HG03060 (cell line): ENCODE measurements around the gene CIITA.

Experiments
- ATAC-seq: cut with Tn5 transposase; IDR thresholded peaks from one replicate; pipeline ENCODE4 v1.9.1; 2021; ENCODE audit warnings: low read depth, moderate number of reproducible peaks; ENCODE audit not compliant: unreplicated experiment

The CIITA gene

DNA sequence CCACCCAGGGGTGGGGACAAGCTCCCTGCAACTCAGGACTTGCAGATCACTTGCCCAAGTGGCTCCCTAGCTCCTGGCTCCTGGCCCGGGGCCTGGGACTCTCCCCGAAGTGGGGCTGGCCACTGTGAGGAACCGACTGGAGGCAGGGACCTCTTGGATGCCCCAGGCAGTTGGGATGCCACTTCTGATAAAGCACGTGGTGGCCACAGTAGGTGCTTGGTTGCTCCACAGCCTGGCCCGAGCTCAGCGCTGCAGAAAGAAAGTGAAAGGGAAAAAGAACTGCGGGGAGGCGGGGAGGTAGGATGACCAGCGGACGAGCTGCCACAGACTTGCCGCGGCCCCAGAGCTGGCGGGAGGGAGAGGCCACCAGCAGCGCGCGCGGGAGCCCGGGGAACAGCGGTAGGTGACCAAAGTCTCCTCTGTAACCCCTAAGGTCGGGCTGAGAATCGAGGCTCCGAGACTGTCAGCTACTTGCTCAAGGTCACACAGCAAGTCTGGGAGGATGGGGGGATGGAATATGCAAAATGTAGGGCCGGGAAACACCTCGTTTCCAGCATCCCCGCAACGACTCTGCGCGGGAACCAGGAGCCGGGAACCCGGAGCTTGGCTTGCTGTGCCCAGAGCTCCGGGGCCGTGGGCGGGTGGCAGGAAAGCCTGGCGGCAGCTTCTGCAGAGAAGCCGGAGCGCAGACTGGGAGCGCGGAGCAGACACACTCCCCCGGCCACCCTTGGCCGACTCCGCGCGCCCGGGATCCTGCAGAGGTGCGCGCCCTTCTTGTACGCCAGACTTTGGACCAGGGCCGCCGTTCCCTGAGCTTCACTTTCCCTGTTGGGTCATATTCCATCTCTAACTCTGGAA, 1.9 kb downstream of the CIITA start:
- ATAC-seq: no peak

DNA sequence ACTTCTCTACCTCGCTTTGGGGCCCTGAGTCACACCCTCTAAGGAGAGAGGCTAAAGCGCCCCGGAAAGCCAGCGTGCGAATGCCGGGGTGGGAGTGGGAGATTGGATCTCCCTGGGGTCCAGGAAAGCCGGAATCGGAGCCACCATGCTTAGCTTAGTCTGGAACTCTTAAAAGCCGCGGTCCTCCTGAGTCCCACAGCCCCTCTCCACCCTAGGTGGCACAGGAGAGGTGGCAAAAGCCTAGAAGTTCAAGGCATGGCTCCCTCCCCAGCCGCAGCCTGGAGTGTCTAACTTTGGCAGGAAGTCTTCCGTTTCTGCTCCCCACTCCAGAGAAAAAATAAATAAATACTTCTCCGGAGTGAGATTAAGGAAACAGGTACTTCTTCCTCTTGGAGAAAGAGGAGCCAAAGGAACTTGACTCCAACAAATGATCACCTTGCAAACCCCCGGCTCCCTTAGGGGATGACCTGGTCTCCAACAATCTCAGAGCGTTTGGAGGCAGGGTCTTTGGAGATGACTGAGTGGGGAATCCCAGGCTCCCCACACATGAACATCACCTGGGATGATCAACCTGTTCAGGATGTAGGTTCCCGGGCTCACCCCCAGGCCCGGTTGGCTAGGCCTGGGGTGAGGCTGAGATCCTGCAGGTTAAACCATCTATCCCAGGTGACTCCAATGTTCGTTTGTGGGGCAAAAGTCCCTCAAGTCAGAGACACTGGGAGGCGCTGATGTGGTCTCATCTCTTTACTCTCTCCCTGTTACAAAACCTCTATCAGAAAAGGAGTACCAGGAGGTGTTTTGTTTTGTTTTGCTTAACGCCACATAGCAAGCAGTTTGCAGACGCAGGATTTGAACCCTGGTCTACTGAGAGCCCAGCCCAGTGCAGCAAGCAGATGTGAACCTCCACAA, 2.9 kb downstream of the CIITA start:
- no peak for ATAC-seq

DNA sequence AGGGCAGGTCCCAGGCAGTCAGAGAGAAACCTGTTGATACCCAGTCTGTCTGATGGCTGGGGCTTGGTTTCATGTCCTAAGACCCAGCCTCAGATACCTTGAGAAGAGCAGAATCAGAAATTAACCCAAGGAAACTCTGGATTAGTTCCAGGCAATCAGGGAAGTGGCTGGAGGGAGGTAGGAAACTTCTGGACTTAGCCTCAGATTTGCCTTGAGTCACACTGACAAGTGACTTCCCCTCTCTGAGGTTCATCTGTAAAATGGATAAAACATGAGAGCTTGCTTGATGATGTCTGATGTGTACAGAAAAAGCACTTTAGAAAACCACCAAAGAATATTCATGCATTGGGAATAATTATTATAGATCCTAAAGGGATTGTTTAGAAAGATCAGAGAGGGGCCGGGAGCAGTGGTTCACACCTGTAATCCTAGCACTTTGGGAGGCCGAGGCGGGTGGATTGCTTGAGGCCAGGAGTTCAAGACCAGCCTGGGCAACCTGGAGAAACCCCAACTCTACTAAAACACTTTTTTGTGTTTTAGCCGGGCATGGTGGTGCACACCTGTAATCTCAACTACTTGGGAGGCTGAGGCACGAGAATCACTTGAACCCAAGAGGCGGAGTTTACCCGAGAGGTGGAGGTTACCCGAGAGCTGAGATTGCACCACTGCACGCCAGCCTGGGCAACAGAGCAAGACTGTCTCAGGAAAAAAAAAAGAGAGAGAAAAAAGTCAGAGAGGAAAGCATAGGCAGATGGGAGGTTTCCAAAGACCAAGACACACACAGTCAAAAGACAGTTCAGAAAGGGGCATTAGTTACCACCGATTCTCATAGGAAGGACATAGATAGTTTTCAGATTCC, 3.8 kb downstream of the CIITA start:
- ATAC-seq: no peak

DNA sequence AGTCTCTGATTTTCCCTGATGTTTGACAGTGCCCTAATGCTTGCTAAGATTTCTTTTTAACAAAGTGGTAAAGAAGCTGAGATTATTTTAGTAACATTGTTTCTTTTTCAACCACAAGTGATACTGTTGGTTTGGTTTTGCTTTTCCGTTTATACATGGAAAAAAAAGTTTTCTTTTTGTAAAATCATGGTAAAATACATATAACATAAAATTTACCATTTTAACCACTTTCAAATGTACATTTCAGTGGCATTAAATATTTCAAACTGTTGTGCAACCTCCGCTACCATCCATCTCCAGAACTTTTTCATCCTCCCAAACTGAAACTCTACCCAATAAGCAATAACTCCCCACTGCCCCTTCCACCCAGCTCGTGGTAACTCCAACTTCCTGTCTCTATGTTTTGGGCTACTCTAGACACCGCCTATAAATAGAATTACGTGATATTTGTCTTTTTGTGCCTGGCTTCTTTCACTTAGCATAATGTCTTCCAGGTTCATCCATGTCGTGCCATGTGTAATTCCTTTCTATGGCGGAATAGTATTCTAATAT, 4.6 kb downstream of the CIITA start:
- no peak for ATAC-seq

DNA sequence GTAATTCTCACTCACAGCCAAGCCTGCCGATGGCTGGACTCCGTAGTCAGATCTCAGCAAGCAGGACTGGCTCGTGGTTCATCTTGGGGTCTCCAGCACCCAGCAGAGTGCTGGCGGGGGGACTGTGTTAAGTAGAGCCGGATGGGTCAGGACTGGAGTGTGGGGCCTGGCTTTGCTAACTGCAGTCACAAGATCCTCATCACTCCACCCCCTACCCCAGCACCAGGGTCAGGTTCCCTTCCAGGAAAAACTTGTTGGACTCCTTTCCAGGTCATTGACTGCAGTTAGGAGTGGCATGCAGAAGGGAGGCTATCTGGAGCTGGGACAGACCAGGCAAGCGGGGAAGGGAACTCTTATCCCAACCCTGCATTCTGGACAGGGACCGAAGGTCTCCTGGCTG, 6.0 kb downstream of the CIITA start:
- no peak for ATAC-seq

DNA sequence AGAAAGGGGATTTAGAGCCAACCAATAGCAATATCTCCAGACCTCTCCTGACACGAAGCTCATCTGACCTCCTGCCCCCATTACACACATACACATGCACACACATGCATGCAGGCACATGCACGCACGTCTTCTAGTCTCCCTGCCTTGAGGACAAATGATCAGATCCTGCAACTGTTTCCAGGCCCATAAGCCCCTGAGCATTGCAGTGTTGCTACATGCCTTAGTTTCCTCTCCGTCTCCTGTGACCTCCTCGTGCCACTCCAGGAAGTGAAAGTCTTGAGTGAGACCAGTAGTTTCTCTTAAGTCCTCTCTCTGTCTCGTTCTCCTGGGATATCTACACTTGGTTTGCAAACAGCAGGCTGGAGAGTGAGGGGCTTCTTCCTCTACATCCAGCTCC, 8.2 kb downstream of the CIITA start:
- ATAC-seq: no peak

DNA sequence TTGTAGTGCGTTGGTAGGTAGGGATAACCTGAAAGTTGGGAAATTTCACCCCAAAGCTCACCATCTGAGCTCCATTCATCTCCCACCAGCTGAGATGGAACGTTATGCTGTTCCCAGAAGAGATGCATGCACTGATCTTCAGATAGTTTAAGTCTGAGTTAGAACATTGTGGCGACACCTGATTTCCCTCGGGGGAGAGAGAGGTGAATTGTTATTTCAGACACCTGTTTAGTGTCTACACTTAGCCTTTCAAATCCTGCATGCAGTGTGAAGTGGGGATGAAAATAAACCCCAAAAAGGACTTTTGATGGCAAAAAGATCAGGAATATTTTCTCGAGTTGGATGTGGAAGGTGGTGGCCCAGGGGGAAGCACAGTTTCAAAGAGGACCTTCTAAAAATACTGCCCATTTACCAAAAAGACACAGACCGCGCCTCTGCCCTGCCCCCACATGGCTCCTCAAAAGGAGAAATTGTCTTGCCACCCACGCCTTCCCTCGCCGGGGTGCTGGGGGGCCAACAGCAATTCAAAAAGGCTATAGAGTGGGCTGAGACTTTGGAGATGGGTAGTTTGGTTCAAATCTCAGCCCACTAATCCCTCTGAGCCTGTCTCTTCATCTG, 11.4 kb downstream of the CIITA start:
- no peak for ATAC-seq

DNA sequence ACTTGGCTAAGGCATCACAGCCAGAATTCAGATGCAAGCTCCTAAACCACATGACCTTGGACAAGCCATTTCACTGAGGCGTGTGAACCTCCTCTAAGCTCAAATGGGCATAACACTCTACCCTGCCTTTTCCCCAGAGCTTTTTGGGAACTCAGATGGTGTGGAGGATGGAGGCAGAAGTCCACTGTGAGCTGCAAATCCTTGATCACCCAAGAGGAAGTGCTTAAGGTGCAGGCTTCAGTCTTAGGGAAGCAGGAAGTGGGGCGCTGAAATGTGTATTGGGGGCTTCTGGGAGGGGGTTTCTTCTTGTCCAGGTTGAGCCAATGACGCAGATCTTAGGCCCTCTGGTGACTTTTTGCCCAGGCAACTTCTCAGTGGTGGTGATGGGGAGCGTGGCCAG, 12.9 kb downstream of the CIITA start:
- ATAC-seq: no peak

DNA sequence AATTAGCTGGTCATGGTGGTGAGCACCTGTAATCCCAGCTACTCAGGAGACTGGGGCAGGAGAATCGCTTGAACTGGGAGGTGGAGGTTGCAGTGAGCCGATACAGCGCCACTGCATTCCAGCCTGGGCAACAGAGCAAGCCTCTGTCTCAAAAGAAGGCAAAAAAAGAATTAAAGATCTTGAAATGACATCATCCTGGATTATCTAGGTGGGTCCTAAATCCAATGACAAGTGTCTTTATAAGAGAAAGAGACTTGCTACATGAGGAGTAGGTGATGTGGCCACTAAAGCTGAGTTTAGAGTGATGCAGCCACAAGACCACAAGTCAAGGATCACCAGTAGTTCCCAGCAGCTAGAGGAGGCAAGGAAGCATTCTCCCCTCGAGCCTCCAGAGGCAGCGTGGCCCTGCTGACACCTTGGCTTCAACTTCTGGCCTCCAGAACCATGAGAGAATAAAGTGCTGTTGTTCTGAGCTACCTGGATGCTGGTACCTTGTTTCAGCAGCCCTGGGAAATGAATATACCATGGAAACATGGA, 15.8 kb downstream of the CIITA start:
- ATAC-seq: no peak

DNA sequence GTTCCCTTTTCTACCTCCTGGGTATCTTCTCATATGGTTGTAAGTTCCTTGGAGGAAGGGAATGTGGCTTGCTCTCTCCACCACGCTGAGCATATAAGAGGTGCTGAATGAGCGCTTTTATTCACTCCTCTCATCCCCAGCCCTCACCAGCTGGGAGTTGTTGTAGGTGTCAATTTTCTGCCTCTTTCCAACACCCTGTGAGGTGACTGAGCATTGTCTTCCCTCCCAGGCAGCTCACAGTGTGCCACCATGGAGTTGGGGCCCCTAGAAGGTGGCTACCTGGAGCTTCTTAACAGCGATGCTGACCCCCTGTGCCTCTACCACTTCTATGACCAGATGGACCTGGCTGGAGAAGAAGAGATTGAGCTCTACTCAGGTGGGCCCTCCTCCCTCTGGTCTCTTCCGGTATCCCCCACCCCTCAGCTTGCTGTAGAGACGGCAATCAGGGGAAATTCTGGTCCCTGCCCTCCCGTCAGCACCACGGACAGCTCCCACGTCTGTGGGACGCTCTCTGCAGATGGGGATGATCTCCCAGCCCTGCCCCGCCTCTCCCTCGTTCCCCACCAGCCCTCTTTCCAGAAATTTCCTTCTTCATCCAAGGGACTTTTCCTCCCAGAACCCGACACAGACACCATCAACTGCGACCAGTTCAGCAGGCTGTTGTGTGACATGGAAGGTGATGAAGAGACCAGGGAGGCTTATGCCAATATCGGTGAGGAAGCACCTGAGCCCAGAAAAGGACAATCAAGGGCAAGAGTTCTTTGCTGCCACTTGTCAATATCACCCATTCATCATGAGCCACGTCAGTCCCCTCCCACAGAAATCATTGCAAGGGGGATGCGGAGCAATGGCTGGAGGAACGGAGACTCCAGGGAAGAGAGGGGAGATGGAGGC, 18.3 kb downstream of the CIITA start:
- ATAC-seq: no peak

DNA sequence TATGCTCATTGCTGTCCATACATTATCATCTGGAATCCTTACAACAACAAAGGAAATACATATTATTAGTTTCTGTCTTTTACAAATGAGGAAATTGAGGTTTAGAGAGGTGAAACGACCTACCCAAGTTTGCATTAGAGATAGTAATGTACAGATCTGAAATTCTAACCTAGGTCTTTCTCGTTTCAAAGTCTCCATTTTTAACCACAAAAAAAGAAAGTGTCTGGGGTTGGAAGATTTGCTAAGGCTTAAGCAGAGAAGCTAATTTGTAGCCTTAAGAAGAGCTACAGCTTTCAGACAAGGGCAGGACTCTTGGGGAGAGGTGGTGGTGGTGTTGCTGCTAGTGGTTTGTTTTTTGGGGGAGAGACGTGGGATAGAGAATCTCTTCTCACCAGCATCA, 19.2 kb downstream of the CIITA start:
- no peak for ATAC-seq

DNA sequence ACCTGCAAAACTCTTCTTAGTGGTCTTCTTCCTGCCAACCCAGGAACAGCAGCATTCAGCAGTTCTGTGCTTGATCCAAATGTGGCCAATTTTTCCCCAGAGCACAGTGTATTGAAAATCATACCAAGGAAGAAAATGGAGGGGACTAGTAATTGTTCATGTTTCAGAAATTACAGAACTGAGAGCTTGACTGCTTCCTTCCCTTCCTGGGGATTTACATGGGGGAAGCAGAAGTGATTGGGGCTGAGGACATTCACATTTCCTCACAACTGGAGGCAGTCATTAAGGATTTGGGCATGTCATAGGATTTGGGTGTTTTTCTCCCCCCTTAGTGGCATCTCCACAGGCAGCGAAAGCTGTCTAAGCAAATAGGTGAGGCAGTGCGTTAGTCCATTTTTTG, 19.7 kb downstream of the CIITA start:
- no peak for ATAC-seq

DNA sequence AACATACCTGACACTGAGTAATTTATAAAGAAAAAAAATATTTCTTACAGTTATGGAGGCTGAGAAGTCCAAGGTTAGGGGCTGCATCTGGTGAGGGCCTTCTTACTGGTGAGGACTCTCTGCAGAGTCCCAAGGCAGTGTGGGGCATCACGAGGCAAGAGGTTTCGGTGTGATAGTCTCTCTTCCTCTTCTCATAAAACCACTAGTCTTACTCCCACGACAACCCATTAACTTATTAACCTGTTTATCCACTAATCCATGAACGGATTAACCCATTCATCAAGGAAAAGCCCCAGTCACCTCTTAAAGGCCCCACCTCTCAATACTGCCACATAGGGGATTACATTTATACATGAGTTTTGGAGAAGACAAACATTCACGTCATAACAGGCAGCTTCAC, 20.1 kb downstream of the CIITA start:
- ATAC-seq: no peak

DNA sequence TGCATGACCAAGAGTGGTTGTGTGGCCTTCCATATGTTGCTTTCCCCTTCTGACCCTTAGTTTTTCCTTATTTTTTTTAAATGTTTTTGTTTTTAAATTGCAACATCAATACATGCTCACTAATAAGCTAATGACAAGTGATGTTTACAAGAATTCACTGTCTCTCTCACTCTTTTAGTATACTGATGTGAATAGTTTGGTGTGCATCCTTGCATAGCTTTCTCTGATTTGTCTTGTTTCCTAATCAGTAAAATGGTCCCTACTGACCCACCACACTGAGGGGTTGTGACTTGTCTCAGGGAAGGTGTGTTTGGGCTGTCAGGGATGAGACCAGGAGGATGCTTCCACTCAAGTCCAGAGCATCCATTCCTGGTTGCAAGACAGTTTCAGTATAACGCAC, 26.0 kb downstream of the CIITA start:
- no peak for ATAC-seq

DNA sequence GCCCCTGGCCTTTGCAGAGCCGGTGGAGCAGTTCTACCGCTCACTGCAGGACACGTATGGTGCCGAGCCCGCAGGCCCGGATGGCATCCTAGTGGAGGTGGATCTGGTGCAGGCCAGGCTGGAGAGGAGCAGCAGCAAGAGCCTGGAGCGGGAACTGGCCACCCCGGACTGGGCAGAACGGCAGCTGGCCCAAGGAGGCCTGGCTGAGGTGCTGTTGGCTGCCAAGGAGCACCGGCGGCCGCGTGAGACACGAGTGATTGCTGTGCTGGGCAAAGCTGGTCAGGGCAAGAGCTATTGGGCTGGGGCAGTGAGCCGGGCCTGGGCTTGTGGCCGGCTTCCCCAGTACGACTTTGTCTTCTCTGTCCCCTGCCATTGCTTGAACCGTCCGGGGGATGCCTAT, 29.5 kb downstream of the CIITA start:
- no peak for ATAC-seq

DNA sequence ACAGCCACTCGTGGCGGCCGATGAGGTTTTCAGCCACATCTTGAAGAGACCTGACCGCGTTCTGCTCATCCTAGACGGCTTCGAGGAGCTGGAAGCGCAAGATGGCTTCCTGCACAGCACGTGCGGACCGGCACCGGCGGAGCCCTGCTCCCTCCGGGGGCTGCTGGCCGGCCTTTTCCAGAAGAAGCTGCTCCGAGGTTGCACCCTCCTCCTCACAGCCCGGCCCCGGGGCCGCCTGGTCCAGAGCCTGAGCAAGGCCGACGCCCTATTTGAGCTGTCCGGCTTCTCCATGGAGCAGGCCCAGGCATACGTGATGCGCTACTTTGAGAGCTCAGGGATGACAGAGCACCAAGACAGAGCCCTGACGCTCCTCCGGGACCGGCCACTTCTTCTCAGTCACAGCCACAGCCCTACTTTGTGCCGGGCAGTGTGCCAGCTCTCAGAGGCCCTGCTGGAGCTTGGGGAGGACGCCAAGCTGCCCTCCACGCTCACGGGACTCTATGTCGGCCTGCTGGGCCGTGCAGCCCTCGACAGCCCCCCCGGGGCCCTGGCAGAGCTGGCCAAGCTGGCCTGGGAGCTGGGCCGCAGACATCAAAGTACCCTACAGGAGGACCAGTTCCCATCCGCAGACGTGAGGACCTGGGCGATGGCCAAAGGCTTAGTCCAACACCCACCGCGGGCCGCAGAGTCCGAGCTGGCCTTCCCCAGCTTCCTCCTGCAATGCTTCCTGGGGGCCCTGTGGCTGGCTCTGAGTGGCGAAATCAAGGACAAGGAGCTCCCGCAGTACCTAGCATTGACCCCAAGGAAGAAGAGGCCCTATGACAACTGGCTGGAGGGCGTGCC, 30.1 kb downstream of the CIITA start:
- no peak for ATAC-seq

DNA sequence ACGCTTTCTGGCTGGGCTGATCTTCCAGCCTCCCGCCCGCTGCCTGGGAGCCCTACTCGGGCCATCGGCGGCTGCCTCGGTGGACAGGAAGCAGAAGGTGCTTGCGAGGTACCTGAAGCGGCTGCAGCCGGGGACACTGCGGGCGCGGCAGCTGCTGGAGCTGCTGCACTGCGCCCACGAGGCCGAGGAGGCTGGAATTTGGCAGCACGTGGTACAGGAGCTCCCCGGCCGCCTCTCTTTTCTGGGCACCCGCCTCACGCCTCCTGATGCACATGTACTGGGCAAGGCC, 30.7 kb downstream of the CIITA start:
- ATAC-seq: no peak

DNA sequence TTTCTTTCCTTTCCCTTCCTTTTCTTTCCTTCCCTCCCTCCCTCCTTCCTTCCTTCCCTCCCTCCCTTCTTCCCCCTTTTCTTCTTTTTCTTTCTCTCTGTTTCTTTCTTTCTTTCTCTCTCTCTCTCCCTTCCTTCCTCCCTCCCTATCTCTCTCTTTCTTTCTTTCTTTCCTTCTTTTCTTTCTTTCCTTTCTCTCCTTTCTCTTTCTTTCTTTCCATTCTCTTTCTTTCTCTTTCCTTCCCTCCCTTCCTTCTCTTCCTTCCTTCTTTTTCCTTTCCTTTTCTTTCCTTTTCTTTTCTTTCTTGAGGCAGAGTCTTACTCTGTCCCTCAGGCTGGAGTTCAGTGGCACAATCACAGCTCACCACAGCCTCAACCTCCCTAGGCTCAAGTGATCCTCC, 34.3 kb downstream of the CIITA start:
- ATAC-seq: no peak
